Measurements from ENCODE around the gene ATP10A.

- TF ChIP-seq KDM1A (IDR thresholded peaks at IDR 0.05; ENCODE audit: borderline replicate concordance, low read length) (no peak), POLR2A (IDR thresholded peaks at IDR 0.05; ENCODE audit: control extremely low read depth in 1 of 2, low read depth in 2 of 2, low read length in 2 of 2) (0 out of 3 replicates have a peak, but pooled peaks of 1 of the 2 experiments have one; percentile 23), TAF1 (IDR thresholded peaks at IDR 0.05; ENCODE audit: low read depth, low read length) (no peak), GTF2F1 (IDR thresholded peaks at IDR 0.05; ENCODE audit: borderline replicate concordance, low read depth, low read length) (no peak), MAX (IDR thresholded peaks at IDR 0.05) (no peak), NANOG (IDR thresholded peaks at IDR 0.05; ENCODE audit: insufficient read depth, low read depth, low read length, poor library complexity, severe bottlenecking) (no peak), SP1 (IDR thresholded peaks at IDR 0.05; ENCODE audit: low read depth, low read length) (no peak), HDAC6 (IDR thresholded peaks at IDR 0.05; ENCODE audit: low read depth, low read length) (no peak), CHD1 (IDR thresholded peaks at IDR 0.05; ENCODE audit: low read depth, low read length) (no peak)
These were observed 12.7 kb downstream of the ATP10A start for GRCh38 chr15:25850154-25851111.

Measured in H1 (cell line).